GM23338 (cell line): ENCODE data around the gene GPC6. TPM values are rescaled to one million over a fixed set of nuclear protein-coding genes. Genes with fewer than 3 reads are reported as not detected.

ENCODE experiments used
- ATAC-seq: fragments of 200-7000 bp; cut with Tn5 transposase; 3 replicates; pipeline ENCODE4 v1.9.1; 2020
- DNase-seq: peaks from one replicate; pipeline ENCODE4 v3.0.0-alpha.2; 2015; ENCODE audit warnings: low spot score
- H2AFZ ChIP-seq: fragments of 200-600 bp; sonication (generic); 2 replicates; pipeline ENCODE4 v1.8.0; 2016; ENCODE audit warnings: antibody characterized with exemption, mild to moderate bottlenecking, moderate library complexity
- H3F3A ChIP-seq: fragments of 200-600 bp; sonication (generic); replicated peaks from 2 replicates; pipeline ENCODE4 v1.8.0; 2017; ENCODE audit warnings: antibody characterized with exemption, mixed run types, low read depth
- H3K27ac ChIP-seq: fragments of 200-600 bp; sonication (generic); 2 replicates; pipeline ENCODE4 v1.6.1; 2016; ENCODE audit warnings: low read depth
- H3K27me3 ChIP-seq: fragments of 200-600 bp; sonication (generic); 2 replicates; pipeline ENCODE4 v1.8.0; 2016; ENCODE audit warnings: mild to moderate bottlenecking, mixed run types, moderate library complexity; ENCODE audit not compliant: insufficient read depth
- H3K36me3 ChIP-seq: fragments of 200-600 bp; sonication (generic); 2 replicates; pipeline ENCODE4 v1.8.0; 2016; ENCODE audit warnings: mild to moderate bottlenecking; ENCODE audit not compliant: insufficient read depth
- H3K4me1 ChIP-seq: fragments of 200-600 bp; sonication (generic); 2 replicates; pipeline ENCODE4 v1.8.0; 2016; ENCODE audit warnings: mild to moderate bottlenecking, moderate library complexity; ENCODE audit not compliant: insufficient read depth
- H3K4me2 ChIP-seq: fragments of 200-600 bp; sonication (generic); 2 replicates; pipeline ENCODE4 v1.7.1; 2017; ENCODE audit warnings: mixed run types
- H3K4me3 ChIP-seq: fragments of 200-600 bp; sonication (generic); 2 replicates; pipeline ENCODE4 v1.6.1; 2016; ENCODE audit warnings: mixed run types
- H3K79me2 ChIP-seq: fragments of 200-600 bp; sonication (generic); replicated peaks from 2 replicates; pipeline ENCODE4 v1.8.0; 2017; ENCODE audit warnings: mild to moderate bottlenecking; ENCODE audit not compliant: insufficient read depth
- H3K9me2 ChIP-seq: fragments of 200-600 bp; sonication (generic); 2 replicates; pipeline ENCODE4 v1.8.0; 2017; ENCODE audit not compliant: insufficient read depth
- H4K20me1 ChIP-seq: fragments of 200-600 bp; sonication (generic); replicated peaks from 2 replicates; pipeline ENCODE4 v1.8.0; 2017; ENCODE audit warnings: mild to moderate bottlenecking; ENCODE audit not compliant: insufficient read depth
- H3K27ac Mint-ChIP-seq: 2 replicates; pipeline ENCODE4 v1.8.0; 2020; ENCODE audit warnings: inconsistent platforms, mild to moderate bottlenecking, moderate library complexity, mixed read lengths
- H3K27me3 Mint-ChIP-seq: 3 replicates; pipeline ENCODE4 v1.8.0; 2022; ENCODE audit warnings: low read depth, mild to moderate bottlenecking, moderate library complexity, mixed read lengths, inconsistent platforms; ENCODE audit not compliant: insufficient read depth, poor library complexity
- H3K36me3 Mint-ChIP-seq: 3 replicates; pipeline ENCODE4 v1.8.0; 2021; ENCODE audit warnings: low read depth, mild to moderate bottlenecking, inconsistent platforms, moderate library complexity, mixed read lengths
- H3K4me1 Mint-ChIP-seq: 3 replicates; pipeline ENCODE4 v1.8.0; 2020; ENCODE audit warnings: mild to moderate bottlenecking, inconsistent platforms, mixed read lengths
- H3K4me3 Mint-ChIP-seq: 3 replicates; pipeline ENCODE4 v1.8.0; 2021; ENCODE audit warnings: moderate library complexity, mild to moderate bottlenecking, inconsistent platforms, mixed read lengths
- H3K9me3 Mint-ChIP-seq: 3 replicates; pipeline ENCODE4 v1.8.0; 2020; ENCODE audit warnings: moderate library complexity, mild to moderate bottlenecking, inconsistent platforms, mixed read lengths
- CREB1 ChIP-seq: fragments of 250-450 bp; sonication (Bioruptor Pico); IDR thresholded peaks from 2 replicates; pipeline ENCODE4 v1.5.0; 2020; ENCODE audit warnings: low read depth, mild to moderate bottlenecking, moderate library complexity
- EZH2 ChIP-seq: fragments of 200-600 bp; sonication (generic); IDR thresholded peaks from one replicate; pipeline ENCODE4 v1.8.0; 2017; ENCODE audit warnings: antibody characterized with exemption, mild to moderate bottlenecking, low read depth; ENCODE audit not compliant: unreplicated experiment
- EZH2phosphoT487 ChIP-seq: fragments of 200-600 bp; sonication (generic); IDR thresholded peaks from one replicate; pipeline ENCODE4 v1.8.1; 2018; ENCODE audit warnings: antibody characterized with exemption; ENCODE audit not compliant: unreplicated experiment
- JUNB ChIP-seq: IDR thresholded peaks from one replicate; pipeline ENCODE4 v1.6.1; 2016; ENCODE audit warnings: antibody characterized with exemption; ENCODE audit not compliant: unreplicated experiment
- STAT1 ChIP-seq: IDR thresholded peaks from one replicate; pipeline ENCODE4 v1.6.1; 2016; ENCODE audit warnings: antibody characterized with exemption; ENCODE audit not compliant: unreplicated experiment
- ZNF114 ChIP-seq: fragments of 250-450 bp; sonication (Bioruptor Pico); IDR thresholded peaks from 2 replicates; pipeline ENCODE4 v1.5.0; 2020; ENCODE audit warnings: mild to moderate bottlenecking, moderate library complexity
- ZNF331 ChIP-seq: fragments of 250-450 bp; sonication (Bioruptor Pico); IDR thresholded peaks from 2 replicates; pipeline ENCODE4 v1.5.0; 2020; ENCODE audit warnings: low read depth, mild to moderate bottlenecking, moderate library complexity
- polyA plus RNA-seq: library from polyadenylated mRNA; unstranded; fragments of >200 nt; fragmentation: Nextera tagmentation; extraction: Ambion mirVana; gene quantifications from 2 replicates; pipeline ENCODE4 v1.2.1, GENCODE V29; 2016
- total RNA-seq: library from RNA; depleted of rRNA; stranded (reverse); fragments of >200 nt; shearing (Covaris generic); gene quantifications from 2 replicates; pipeline ENCODE4 v1.2.3, GENCODE V29; 2014
- TF ChIP-seq, protein P1 (sequence below): fragments of 250-450 bp; sonication (Bioruptor Pico); IDR thresholded peaks from 2 replicates; pipeline ENCODE4 v1.5.0; 2020; ENCODE audit warnings: mild to moderate bottlenecking, moderate library complexity
- TF ChIP-seq, protein P2 (sequence below), 2 experiments: fragments of 200-600 bp in 1 of 2; sonication (generic) in 1 of 2; conservative IDR thresholded peaks; 2 replicates each; pipeline versions ENCODE4 v1.5.1 to v1.6.1; 2016 to 2017; ENCODE audit warnings: antibody characterized with exemption in 2 of 2, low read depth in 2 of 2, mild to moderate bottlenecking in 2 of 2, moderate library complexity in 1 of 2

The GPC6 gene
- total and polyA plus RNA-seq, 2 experiments from 2014 or later: 6.4 to 28.6 TPM

DNA sequence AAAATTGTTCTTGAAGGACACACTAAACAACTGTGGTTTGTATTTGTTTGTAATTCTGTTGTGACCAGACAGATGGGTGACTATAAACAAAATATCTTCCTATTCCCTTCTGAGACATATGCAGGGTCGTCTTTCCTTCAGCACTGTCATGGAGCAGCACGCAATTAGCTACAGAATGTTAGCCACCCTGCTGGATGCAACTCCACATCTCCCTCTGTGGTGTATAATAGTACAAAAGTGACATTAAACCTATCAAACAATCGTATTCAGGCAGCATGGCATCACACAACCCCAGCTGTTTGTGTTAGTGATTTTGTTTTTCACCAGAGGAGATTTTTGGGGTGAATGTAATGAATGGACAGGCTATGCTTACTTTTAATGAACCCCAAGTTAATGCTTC is 146.2 kb downstream of the GPC6 start (continued):
- TF ChIP-seq, protein P1, sequence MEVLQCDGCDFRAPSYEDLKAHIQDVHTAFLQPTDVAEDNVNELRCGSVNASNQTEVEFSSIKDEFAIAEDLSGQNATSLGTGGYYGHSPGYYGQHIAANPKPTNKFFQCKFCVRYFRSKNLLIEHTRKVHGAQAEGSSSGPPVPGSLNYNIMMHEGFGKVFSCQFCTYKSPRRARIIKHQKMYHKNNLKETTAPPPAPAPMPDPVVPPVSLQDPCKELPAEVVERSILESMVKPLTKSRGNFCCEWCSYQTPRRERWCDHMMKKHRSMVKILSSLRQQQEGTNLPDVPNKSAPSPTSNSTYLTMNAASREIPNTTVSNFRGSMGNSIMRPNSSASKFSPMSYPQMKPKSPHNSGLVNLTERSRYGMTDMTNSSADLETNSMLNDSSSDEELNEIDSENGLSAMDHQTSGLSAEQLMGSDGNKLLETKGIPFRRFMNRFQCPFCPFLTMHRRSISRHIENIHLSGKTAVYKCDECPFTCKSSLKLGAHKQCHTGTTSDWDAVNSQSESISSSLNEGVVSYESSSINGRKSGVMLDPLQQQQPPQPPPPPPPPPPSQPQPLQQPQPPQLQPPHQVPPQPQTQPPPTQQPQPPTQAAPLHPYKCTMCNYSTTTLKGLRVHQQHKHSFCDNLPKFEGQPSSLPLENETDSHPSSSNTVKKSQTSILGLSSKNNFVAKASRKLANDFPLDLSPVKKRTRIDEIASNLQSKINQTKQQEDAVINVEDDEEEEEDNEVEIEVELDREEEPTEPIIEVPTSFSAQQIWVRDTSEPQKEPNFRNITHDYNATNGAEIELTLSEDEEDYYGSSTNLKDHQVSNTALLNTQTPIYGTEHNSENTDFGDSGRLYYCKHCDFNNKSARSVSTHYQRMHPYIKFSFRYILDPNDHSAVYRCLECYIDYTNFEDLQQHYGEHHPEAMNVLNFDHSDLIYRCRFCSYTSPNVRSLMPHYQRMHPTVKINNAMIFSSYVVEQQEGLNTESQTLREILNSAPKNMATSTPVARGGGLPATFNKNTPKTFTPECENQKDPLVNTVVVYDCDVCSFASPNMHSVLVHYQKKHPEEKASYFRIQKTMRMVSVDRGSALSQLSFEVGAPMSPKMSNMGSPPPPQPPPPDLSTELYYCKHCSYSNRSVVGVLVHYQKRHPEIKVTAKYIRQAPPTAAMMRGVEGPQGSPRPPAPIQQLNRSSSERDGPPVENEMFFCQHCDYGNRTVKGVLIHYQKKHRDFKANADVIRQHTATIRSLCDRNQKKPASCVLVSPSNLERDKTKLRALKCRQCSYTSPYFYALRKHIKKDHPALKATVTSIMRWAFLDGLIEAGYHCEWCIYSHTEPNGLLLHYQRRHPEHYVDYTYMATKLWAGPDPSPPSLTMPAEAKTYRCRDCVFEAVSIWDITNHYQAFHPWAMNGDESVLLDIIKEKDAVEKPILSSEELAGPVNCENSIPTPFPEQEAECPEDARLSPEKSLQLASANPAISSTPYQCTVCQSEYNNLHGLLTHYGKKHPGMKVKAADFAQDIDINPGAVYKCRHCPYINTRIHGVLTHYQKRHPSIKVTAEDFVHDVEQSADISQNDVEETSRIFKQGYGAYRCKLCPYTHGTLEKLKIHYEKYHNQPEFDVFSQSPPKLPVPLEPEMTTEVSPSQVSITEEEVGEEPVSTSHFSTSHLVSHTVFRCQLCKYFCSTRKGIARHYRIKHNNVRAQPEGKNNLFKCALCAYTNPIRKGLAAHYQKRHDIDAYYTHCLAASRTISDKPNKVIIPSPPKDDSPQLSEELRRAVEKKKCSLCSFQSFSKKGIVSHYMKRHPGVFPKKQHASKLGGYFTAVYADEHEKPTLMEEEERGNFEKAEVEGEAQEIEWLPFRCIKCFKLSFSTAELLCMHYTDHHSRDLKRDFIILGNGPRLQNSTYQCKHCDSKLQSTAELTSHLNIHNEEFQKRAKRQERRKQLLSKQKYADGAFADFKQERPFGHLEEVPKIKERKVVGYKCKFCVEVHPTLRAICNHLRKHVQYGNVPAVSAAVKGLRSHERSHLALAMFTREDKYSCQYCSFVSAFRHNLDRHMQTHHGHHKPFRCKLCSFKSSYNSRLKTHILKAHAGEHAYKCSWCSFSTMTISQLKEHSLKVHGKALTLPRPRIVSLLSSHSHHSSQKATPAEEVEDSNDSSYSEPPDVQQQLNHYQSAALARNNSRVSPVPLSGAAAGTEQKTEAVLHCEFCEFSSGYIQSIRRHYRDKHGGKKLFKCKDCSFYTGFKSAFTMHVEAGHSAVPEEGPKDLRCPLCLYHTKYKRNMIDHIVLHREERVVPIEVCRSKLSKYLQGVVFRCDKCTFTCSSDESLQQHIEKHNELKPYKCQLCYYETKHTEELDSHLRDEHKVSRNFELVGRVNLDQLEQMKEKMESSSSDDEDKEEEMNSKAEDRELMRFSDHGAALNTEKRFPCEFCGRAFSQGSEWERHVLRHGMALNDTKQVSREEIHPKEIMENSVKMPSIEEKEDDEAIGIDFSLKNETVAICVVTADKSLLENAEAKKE (CRISPR knock-in tag): no peak
- TF ChIP-seq ZNF114 (CRISPR knock-in tag) (no peak), EZH2 (no peak), JUNB (no peak), STAT1 (no peak)
- TF ChIP-seq, protein P2, sequence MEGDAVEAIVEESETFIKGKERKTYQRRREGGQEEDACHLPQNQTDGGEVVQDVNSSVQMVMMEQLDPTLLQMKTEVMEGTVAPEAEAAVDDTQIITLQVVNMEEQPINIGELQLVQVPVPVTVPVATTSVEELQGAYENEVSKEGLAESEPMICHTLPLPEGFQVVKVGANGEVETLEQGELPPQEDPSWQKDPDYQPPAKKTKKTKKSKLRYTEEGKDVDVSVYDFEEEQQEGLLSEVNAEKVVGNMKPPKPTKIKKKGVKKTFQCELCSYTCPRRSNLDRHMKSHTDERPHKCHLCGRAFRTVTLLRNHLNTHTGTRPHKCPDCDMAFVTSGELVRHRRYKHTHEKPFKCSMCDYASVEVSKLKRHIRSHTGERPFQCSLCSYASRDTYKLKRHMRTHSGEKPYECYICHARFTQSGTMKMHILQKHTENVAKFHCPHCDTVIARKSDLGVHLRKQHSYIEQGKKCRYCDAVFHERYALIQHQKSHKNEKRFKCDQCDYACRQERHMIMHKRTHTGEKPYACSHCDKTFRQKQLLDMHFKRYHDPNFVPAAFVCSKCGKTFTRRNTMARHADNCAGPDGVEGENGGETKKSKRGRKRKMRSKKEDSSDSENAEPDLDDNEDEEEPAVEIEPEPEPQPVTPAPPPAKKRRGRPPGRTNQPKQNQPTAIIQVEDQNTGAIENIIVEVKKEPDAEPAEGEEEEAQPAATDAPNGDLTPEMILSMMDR (conservative IDR thresholded peaks at IDR 0.05; ENCODE audit: low read depth in 2 of 2): no peak

DNA sequence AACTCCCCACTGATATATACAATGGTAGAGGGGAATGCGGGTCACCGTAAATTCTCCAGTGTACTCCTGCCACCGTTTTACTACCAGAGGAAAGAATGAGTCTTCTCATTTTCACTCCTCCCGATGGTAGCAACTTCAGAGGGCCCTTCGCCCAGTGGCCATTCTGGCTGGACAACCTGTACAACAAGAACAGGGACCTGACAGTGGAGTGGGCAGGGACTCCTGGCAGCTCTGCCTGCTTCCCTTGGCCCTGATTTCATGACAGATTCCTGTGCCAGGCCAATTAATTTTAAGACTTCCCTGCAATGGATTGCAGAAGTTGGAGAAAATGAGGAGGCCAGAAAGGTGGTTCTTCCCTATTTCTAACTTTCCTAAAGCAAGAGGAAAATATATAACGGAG is 148.9 kb downstream of the GPC6 start:
- peaks cover 1% of the 10 kb centered on the region for H3K27me3 Mint-ChIP-seq
- no peak for TF ChIP-seq ZNF331 (CRISPR knock-in tag)
- no peak for TF ChIP-seq CREB1
- TF ChIP-seq EZH2phosphoT487: no peak
- TF ChIP-seq, protein P2 (conservative IDR thresholded peaks at IDR 0.05; ENCODE audit: low read depth in 2 of 2): no peak

More for the DNA sequence above, 148.9 kb downstream of the GPC6 start:
- H3K9me2 ChIP-seq: no peaks in the 10 kb centered on the region
- no peak overlapping the region for H3K27ac ChIP-seq
- no peak overlapping the region for H2AFZ ChIP-seq
- H3K36me3 Mint-ChIP-seq: no peaks in the 10 kb centered on the region
- no peaks in the 10 kb centered on the region for H3K9me3 Mint-ChIP-seq
- H3K27ac Mint-ChIP-seq: no peak overlapping the region
- H3K79me2 ChIP-seq: peaks cover 16% of the 10 kb centered on the region
- no peaks in the 10 kb centered on the region; the same call in none of the 2 replicates for H4K20me1 ChIP-seq
- no peaks in the 10 kb centered on the region for H3K27me3 ChIP-seq
- ATAC-seq (no peak), DNase-seq (no peak)
- H3K36me3 ChIP-seq: no peaks in the 10 kb centered on the region
- H3K4me3 ChIP-seq: no peak overlapping the region
- no peak overlapping the region for H3K4me3 Mint-ChIP-seq
- H3K4me2 ChIP-seq: no peak overlapping the region
- peaks cover 13% of the 10 kb centered on the region for H3K4me1 Mint-ChIP-seq
- no peaks in the 10 kb centered on the region for H3K4me1 ChIP-seq
- no peaks in the 10 kb centered on the region for H3F3A ChIP-seq
